A172 (cell line): ENCODE data around the gene C1S. TPM values are rescaled to one million over a fixed set of nuclear protein-coding genes. Genes with fewer than 3 reads are reported as not detected.
"Not testable (repeated sequence)": the region's sequence is repeated elsewhere in the genome, so short reads cannot be mapped to it uniquely, and the experiment has no call there.

Experiments used
- DNase-seq: peaks from one replicate; pipeline ENCODE4 v3.0.0-alpha.2; 2015; ENCODE audit warnings: low spot score
- total RNA-seq: library from RNA; depleted of rRNA; stranded (reverse); fragments of >200 nt; shearing (Covaris generic); gene quantifications from 2 replicates; pipeline ENCODE4 v1.2.3, GENCODE V29; 2014; rRNA removed

The C1S gene
- 20.3 and 39.8 TPM in 2 replicates for total RNA-seq

DNA sequence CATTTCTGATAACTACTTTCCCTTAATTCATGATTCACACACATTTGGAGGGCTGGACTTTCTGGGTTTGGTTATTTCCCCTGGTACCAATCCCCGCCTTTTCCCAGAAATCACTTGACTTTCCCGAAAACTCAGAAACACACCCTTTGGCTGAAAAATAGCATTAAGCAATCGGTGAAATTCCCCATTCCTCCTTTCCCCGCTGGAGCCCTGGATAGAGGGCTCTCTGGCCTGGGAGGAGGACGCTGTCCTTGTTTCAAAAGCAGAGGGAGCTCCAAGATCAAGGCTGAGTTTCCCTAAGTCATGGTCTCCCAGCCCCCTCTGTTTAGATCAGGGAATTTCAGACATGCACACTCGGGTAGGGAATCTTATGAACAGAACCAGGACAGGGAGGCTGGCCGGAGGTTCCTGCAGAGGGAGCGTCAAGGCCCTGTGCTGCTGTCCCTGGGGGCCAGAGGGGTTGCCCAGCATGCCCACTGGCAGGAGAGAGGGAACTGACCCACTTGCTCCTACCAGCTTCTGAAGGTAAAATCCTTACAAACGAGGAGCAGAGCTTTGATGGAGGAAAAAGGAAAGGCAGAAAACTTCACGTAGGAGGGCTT lies at the start of gene C1S:
Gene C1S (plus strand): TSS at position 366 of the 602 bp plus-strand sequence. CDS start 1,195 bp downstream, outside the sequence.
- peak; percentile 80 for DNase-seq

DNA sequence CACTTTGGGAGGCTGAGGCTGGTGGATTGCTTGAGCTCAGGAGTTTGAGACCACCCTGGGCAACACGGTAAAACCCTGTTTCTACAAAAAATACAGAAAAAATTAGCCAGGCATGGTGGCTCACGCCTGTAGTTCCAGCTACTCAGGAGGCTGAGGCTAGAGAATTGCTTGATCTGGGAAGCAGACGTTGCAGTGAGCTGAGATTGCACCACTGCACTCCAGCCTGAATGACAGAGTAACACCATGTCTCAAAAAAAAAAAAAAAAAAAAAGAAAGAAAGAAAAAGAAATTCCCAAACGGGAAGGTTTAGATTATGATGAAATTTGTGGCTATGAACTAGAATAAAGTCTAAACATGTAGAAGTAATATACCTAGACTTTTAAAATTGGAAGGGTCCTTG lies 49.1 kb upstream of the C1S start:
- DNase-seq: not testable (repeated sequence)

DNA sequence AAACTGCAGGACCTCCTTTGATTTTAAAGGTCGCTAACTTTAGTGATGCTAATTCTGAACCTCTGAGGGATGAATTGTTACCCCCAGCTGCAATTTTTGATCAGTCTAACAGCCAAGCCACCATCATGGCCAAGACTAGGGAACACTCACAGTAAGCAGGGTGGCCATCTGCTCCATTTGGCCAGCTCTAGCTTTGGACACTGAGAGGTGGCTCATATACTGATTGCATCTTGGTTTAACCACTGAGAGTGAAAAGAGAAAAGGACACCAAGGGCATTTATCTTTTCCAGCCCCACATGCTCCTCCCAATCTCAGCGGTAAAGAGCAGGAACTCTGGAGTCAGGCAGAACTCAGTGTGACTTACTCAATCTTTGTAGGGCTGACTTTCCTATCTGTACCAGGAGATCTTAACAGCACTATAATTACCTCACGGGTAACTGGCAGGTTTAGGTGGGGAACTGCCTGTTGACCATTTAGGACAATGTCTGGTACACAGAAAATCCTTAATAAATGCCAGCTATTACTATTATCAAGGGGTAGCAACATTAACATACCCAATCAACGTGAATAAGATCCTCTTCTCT lies 48.4 kb upstream of the C1S start:
- no peak for DNase-seq

DNA sequence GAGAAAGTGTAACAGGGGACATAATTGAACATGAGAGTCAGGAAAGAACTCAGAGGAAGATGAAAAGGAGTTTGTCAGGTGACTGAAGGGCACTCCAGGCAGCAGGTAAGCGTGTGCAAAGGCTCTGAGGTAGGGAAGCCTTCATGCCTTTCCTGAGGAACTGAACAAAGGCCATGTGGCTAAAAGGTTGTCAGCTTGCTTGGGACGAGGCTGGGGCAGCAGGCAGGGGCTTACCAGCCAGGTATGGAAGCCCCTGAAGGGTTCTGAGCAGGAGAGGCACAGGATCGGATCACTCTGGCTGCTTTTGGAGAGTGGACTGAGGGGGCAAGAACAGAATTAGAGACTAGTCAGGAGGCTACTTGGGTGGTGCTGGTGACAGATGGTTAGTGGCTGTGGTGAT lies 47.4 kb upstream of the C1S start:
- no peak for DNase-seq

DNA sequence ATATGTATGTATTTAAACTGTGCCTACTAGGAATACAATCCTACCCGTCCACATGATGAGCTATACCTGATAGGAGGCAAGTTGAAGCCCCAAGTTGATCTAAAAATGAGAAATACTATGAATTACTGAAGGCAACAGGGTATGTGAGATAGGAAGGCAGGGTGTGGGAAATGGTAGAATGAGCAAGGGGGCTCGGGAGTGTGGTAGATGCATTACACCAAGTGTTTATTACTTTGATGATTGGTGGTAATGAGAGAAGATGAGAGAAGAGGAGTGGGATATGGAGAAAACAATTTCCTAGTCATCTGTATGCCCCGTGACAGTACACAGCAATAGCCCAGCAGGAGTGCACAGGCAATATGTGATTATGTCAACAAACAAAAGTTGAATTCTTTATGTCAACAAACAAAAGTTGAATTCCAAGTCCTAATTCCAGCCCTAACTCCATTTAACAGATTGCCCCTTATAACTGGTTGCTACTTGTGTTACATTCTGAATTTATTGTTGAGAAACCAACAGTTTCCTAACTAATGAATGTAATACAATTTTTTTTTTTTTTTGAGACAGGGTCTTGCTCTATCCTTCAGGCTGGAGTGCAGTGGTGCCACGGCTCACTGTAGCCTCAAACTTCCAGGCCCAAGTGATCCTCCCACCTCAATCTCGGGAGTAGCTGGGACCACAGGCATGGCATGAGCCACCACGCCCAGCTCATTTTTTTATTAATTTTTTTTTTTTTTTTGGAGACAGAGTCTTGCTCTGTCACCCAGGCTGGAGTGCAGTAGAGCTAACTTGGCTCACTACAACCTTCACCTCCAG lies 44.8 kb upstream of the C1S start:
- no peak for DNase-seq

DNA sequence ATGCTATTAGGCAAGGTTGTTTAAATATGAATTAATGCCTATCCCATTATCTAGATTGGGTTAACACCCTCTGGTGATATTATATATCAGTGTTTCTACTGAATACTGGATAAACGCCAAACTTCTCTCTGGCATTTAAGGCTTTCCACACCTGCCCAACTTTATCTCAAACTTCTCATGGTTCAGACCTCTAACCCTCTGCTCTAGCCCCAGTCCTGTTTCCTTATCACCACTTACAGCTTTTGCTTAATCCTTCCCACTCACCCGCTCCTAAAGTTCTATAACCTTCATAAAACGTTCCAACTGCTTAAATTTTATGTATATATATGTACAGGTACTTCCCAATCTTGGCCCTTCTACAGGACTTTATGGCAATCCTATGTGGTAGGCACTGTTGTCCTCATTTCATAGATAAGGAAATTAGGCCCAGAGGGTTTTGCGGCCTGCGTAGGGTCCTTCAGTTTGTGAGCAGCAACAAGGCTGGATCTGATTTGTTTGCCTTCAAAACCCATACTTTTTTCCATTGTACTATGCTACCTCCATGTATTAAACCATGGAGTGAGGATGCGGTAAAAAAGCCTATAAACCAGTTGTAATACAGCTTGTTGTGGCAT lies 43.5 kb upstream of the C1S start:
- DNase-seq: no peak

DNA sequence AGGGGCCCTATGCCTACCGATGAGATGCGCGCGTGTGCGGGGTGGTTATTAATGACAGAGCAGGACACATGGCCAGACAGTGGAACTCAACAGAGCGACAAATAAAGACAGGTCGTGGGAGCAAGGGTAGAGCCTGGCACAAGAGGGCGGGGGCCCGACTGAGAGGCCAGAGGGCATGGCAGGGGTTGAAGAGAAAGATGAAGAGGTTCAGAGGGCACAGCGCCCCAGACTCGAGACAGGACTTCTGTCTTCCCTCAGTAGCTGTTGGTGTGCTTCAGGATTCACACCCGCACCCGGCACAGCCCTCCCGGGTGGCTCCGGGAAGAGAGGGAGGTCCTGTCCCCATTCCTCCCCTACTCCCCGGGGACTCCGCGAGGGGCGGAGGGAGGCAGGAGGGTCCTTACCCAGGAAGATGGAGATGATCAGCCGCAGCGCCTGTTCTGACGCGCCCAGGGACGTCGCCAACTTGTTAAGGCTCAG lies 42.6 kb upstream of the C1S start:
- peak; percentile 4 for DNase-seq

DNA sequence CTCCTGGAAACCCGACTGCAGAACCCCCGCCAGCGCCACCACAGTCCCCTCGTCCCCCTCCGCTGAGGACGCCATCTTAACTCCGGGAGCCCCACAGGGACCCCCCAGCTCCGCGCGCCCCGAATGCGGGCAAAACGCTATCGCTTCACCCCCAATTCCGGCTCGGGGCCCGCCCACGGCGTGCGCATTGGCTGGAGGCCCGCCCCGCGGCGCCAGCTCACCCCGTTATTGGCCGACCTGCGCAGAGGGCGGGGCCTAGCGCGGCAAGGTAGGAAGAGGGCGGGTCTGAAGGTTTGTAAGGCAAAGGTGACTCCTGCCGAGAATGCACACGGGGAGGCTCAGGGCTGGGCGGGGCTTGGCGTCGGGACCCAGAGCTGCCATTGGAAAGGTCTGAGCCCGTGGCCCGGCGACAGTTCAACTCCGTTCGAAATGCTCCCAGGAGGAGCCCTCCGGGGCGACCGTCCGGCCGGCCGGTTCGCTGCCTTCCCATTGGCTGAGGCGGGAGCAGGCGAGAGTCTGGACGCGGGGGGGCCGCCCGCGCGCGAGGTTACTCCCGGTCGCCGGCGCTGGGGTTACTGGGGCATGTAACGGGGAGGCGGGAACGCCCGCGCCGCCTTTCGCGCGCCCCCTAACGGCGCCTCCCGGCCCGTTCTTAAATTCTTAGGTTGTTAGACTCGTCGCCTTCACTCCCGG lies 42.0 kb upstream of the C1S start, which contains the start of gene LPCAT3:
Gene LPCAT3 (minus strand): TSS at position 127 of the 693 bp plus-strand sequence. CDS start 52 bp downstream, at position 75.
- DNase-seq: peak; percentile 82

DNA sequence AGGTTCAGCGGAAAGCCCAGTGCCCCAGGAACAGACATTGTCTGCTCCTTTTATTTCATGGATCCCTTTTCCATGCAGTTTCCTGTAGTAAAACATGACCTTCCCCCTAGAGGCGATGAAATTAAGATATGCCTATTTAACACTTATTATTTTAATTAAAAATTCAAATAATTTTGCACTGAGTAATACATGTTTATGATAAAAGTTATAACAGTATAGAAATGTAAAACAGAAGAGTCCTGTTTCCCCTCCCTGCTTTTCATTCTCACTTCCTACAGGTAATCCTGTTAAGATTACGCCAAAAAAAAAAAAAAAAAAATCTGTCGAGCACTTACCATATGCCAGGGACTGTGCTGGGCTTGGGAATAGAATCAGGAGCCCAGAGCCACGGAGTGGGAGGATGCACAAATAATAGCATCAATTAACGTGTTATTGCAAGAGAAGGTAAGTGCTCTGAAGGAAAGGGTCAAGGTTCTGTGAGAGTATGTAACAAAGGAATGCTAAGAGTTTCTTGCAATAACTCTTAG lies 41.4 kb upstream of the C1S start:
- DNase-seq: no peak

DNA sequence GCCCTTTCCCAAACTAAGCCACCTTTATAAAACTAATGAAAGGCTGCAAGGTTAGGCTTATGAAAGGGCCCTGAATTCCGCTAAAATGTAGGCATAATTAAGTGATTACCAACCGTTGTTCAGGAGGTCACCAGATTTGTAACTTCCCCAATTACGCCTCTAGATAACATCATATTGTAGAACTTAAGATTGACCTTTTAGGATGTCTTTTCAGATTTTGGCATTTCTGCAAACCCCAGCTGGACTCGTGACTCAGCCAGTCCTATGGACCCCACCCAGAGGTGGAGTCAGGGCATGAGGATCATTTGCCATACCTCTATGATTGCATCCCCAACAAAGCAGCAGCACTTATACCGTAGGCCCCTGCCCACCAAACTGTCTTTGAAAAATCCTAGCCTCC lies 38.6 kb upstream of the C1S start:
- no peak for DNase-seq

DNA sequence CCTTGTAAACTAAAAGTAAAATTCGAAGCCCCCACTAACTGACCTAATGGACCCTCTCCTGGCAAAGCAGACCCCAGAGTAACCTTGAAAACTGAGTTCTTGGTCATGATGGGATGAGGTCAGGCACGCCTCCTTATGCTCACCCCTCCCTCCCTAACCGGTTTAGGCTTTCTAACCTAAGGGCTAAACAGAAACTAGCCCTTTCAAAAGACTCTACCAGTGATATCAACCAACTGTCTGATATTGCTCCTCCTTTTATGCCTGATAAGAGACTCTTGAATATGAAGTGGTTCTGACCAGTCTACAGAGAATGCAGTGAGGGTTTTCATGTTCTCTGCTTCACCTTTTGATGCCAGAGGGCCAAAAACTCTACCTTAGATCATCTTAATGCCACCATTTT lies 37.4 kb upstream of the C1S start:
- DNase-seq: no peak

DNA sequence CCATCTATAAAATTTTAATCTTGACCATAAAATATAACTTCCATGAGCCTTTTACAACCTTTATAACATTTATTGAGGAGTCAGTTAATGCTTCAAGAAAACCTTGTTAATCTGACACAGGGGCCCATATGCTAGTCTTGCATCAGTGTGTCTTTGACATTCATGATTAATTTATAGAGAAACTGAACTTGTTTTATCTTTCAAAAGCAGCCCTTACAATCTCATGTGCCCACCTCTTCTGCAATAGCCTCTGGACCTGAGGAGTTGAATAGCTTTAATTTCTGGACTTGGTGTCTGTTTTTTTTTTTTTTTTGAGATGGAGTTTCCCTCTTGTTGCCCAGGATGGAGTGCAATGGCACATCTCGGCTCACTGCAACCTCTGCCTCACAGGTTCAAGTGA lies 33.7 kb upstream of the C1S start:
- no peak for DNase-seq

DNA sequence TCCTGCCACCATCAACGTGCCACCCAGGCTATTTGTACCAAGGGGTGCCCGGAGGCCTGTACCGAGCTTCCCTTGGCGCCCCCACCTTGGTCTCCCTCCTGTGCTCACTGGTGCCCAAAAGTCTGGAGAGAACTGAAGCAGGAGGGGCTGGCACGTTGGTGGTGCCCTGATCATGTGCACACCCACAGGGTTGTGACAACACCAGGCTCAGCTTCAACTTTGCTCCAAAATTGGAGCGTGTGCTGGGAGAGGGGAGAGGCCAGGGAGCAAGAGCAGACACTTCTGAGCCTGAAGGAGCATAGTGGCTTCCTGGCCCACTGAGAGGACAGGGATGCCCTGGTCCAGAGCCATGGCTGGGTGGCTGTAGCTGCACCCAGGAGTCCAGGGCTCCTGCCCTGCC lies 29.2 kb upstream of the C1S start:
- no peak for DNase-seq

DNA sequence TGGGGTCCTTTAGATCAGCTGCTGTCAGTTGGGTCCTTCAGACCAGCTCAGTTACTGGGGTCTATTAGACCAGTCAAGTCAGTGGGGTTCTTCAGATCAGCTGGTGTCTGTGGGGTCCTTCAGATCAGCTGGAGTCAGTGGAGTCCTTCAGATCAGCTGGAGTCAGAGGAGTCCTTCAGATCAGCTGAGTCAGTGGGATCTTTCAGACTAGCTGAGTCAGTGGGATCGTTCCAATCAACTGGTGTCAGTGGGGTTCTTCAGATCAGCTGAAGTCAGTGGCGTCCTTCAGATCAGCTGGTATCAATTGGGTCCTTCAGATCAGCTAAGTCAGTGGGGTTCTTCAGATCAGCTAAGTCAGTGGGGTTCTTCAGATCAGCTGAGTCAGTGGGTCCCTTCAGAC lies 27.5 kb upstream of the C1S start:
- DNase-seq: no peak

DNA sequence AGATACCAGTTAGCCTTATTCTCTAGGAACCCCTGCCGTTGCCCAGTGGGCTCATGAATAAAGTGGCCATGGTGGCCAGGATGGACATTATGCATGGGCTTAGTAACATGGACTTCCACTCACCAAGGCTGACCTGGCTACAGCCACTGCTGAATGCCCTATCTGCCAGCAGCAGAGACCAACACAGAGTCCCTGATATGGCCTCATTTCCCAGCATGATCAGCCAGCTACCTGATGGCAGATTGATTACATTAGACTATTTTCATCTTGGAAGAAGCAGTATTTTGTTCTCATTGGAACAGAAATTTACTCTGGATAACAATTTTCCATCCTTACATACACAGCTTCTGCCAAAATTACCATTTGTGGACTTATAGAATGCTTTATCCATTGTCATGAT lies 26.1 kb upstream of the C1S start:
- DNase-seq: no peak

DNA sequence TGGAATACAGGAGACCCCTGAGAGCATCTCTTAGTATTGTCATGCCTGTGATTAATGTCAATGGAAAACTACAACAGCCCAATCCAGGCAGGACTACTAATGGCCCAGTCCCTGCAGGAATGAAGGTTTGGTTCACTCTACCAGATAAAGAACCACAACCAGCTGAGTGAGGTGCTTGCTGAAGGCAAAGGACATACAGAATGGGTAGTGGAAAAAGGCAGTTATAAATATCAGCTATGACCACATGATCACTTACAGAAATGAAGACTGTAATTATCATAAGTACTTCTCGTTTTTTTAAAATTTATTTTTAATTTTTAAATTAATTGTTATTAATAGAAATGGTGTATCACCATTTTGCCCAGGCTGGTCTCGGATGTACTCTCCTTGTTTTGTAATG lies 25.1 kb upstream of the C1S start:
- DNase-seq: no peak

DNA sequence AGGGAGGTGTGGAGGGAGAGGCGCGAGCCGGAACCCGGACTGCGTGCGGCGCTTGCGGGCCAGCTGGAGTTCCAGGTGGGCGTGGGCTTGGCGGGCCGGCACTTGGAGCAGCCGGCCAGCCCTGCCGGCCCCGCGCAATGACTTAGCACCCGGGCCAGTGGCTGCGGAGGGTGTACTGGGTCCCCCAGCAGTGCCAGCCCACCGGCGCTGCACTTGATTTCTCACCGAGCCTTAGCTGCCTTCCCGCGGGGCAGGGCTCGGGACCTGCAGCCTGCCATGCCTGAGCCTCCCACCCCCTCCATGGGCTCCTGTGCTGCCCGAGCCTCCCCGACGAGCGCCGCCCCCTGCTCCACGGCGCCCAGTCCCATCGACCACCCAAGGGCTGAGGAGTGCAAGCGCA lies 23.1 kb upstream of the C1S start:
- not testable (repeated sequence) for DNase-seq

DNA sequence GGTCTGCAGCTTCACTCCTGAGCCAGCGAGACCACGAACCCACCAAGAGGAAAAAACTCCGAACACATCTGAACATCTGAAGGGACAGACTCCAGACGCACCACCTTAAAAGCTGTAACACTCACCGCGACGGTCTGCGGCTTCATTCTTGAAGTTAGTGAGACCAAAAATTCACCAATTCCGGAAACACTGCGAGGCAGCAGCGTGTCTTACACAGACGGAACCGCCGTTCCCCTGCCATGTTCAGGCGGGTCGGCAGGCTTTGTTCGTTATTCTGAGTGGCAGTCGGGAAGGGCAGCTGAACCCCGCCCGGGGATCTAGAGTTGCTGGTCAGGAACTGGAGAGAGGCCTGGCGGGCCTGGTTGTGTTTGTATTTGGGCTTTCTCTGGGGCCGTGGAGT lies 21.9 kb upstream of the C1S start:
- no peak for DNase-seq

DNA sequence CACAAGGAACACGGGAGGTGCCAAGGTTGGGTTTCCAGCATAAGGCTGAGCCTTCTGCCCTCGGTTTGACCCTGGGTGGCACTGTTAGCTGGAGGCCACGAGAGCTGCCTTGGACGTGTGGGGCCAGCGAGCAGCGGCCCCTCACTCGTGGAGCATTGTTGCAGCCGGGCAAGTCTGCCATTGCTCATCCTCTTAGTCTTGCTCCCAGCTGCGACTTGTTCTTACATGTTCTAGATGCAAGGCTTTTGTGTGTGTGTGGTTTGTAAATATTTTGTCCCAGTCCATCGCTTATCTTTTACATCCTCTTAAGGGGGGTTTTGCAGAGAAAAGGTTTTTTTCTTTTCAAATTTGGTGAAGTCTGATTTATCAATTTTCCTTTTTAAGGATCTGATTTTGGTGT lies 21.1 kb upstream of the C1S start:
- no peak for DNase-seq

DNA sequence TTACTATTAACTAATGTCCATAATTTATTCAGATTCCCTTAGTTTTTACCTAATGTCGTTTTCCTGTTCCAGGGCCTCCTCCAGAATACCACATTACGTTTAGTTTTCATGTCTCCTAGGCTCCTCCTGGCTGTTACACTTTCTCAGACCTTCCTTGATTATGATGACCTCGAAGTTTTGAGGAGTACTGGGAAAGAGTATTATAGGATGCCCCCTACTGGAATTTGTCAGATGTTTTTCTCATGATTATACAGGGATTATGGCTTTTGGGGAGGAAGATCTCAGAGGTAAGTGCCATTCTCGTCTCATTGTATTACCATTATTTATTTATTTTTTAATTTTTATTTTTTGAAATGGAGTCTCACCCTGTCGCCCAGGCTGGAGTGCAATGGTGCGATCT lies 17.7 kb upstream of the C1S start:
- DNase-seq: peak; percentile 34

DNA sequence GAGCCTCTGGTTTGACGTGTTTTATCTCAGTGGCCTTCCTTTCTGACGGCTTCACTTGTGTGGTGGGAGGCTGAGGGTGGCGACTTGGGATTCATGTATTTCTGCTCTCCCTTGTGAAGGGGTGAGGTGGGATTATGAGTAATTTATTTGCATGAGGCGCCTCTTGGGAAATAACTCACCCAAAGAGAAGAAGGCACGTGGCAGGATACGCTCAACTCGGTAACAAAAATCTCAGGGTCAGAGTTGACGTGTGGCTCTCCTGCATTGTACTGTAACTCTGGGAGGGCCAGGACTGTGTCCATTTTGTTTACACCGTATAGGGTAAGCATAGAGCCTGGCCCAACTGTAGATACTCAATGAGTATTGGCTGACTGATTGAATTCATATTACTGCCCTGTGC lies 14.6 kb upstream of the C1S start:
- DNase-seq: no peak
